Osteocyte (in vitro differentiated cells): ENCODE data around the gene LTBP2. TPM values are rescaled to one million over a fixed set of nuclear protein-coding genes. Genes with fewer than 3 reads are reported as not detected.

Experiments
- DNase-seq: peaks from one replicate; pipeline ENCODE4 v3.0.0; 2021; ENCODE audit warnings: mixed read lengths; ENCODE audit not compliant: unreplicated experiment; ENCODE audit errors: extremely low spot score
- H3K27ac Mint-ChIP-seq: one replicate; pipeline ENCODE4 v1.8.0; 2021; ENCODE audit warnings: mild to moderate bottlenecking, mixed read lengths; ENCODE audit not compliant: unreplicated experiment
- H3K27me3 Mint-ChIP-seq: one replicate; pipeline ENCODE4 v1.8.0; 2021; ENCODE audit warnings: mixed read lengths; ENCODE audit not compliant: unreplicated experiment
- H3K36me3 Mint-ChIP-seq: one replicate; pipeline ENCODE4 v1.8.0; 2021; ENCODE audit warnings: mixed read lengths; ENCODE audit not compliant: unreplicated experiment
- H3K4me1 Mint-ChIP-seq: one replicate; pipeline ENCODE4 v1.8.0; 2021; ENCODE audit warnings: mixed read lengths; ENCODE audit not compliant: unreplicated experiment
- H3K4me3 Mint-ChIP-seq: one replicate; pipeline ENCODE4 v1.8.0; 2021; ENCODE audit warnings: mild to moderate bottlenecking, moderate library complexity, mixed read lengths; ENCODE audit not compliant: unreplicated experiment
- H3K9me3 Mint-ChIP-seq: one replicate; pipeline ENCODE4 v1.8.0; 2021; ENCODE audit warnings: mixed read lengths; ENCODE audit not compliant: unreplicated experiment
- total RNA-seq: library from RNA; stranded (reverse); gene quantifications from 2 replicates; pipeline ENCODE4 v1.2.1, GENCODE V29; 2021
- TF ChIP-seq, protein P1 (sequence below): fragments of 200-600 bp; sonication (generic); IDR thresholded peaks from 2 replicates; pipeline ENCODE4 v1.5.0; 2021; ENCODE audit warnings: antibody characterized with exemption, mild to moderate bottlenecking, moderate library complexity

The LTBP2 gene
- total RNA-seq, 1 donor from 2014 or later: 377 TPM

- no peak for DNase-seq
- Mint-ChIP-seq H3K27ac (peak overlapping the region; percentile 100), H3K4me3 (peak overlapping the region; percentile 28), H3K36me3 (peaks cover 11% of the 10 kb centered on the region), H3K27me3 (no peaks in the 10 kb centered on the region), H3K9me3 (no peaks in the 10 kb centered on the region), H3K4me1 (peaks cover 96% of the 10 kb centered on the region)
- TF ChIP-seq, protein P1, sequence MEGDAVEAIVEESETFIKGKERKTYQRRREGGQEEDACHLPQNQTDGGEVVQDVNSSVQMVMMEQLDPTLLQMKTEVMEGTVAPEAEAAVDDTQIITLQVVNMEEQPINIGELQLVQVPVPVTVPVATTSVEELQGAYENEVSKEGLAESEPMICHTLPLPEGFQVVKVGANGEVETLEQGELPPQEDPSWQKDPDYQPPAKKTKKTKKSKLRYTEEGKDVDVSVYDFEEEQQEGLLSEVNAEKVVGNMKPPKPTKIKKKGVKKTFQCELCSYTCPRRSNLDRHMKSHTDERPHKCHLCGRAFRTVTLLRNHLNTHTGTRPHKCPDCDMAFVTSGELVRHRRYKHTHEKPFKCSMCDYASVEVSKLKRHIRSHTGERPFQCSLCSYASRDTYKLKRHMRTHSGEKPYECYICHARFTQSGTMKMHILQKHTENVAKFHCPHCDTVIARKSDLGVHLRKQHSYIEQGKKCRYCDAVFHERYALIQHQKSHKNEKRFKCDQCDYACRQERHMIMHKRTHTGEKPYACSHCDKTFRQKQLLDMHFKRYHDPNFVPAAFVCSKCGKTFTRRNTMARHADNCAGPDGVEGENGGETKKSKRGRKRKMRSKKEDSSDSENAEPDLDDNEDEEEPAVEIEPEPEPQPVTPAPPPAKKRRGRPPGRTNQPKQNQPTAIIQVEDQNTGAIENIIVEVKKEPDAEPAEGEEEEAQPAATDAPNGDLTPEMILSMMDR: no peak
Observed at GRCh38 chr14:74569806-74570591, 42.0 kb downstream of the LTBP2 start.

- peak overlapping the region; percentile 100 for H3K27ac Mint-ChIP-seq
- H3K4me1 Mint-ChIP-seq: peaks cover 96% of the 10 kb centered on the region
- H3K9me3 Mint-ChIP-seq: no peaks in the 10 kb centered on the region
- TF ChIP-seq, protein P1: no peak
- H3K4me3 Mint-ChIP-seq: no peak overlapping the region
- no peak for DNase-seq
- H3K27me3 Mint-ChIP-seq: no peaks in the 10 kb centered on the region
- peaks cover 11% of the 10 kb centered on the region for H3K36me3 Mint-ChIP-seq
Observed at GRCh38 chr14:74569387-74569786, 42.6 kb downstream of the LTBP2 start.

DNA sequence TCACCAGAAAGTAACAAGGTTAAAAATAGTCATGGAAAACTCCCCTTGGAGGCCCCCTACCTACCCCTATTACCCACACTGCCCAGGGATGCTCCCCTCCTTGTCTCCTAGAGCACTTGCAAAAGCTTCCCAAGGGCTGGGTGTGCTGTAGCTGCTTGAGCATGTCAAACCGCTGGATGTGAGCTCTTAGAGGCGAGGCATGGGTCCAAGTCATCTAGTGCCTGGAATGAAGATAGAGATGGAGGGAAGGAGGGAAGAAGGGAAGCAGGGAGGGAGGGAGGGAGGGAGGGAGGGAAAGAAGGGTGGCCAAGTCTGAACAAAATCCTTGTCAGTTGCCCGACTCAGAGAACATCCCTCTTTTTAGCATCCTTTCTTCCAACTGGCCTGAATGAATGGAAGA, 43.1 kb downstream of the LTBP2 start:
- no peaks in the 10 kb centered on the region for H3K9me3 Mint-ChIP-seq
- H3K27ac Mint-ChIP-seq: peak overlapping the region; percentile 100
- H3K36me3 Mint-ChIP-seq: peaks cover 11% of the 10 kb centered on the region
- no peaks in the 10 kb centered on the region for H3K27me3 Mint-ChIP-seq
- DNase-seq: no peak
- TF ChIP-seq, protein P1: no peak
- H3K4me1 Mint-ChIP-seq: peaks cover 91% of the 10 kb centered on the region
- no peak overlapping the region for H3K4me3 Mint-ChIP-seq

GRCh38 chr14:74568380-74568649, 43.7 kb downstream of the LTBP2 start:
- TF ChIP-seq, protein P1: no peak
- peaks cover 90% of the 10 kb centered on the region for H3K4me1 Mint-ChIP-seq
- H3K9me3 Mint-ChIP-seq: no peaks in the 10 kb centered on the region
- no peak overlapping the region for H3K4me3 Mint-ChIP-seq
- peak overlapping the region; percentile 74 for H3K27ac Mint-ChIP-seq
- no peaks in the 10 kb centered on the region for H3K27me3 Mint-ChIP-seq
- DNase-seq: no peak
- peaks cover 11% of the 10 kb centered on the region for H3K36me3 Mint-ChIP-seq

DNA sequence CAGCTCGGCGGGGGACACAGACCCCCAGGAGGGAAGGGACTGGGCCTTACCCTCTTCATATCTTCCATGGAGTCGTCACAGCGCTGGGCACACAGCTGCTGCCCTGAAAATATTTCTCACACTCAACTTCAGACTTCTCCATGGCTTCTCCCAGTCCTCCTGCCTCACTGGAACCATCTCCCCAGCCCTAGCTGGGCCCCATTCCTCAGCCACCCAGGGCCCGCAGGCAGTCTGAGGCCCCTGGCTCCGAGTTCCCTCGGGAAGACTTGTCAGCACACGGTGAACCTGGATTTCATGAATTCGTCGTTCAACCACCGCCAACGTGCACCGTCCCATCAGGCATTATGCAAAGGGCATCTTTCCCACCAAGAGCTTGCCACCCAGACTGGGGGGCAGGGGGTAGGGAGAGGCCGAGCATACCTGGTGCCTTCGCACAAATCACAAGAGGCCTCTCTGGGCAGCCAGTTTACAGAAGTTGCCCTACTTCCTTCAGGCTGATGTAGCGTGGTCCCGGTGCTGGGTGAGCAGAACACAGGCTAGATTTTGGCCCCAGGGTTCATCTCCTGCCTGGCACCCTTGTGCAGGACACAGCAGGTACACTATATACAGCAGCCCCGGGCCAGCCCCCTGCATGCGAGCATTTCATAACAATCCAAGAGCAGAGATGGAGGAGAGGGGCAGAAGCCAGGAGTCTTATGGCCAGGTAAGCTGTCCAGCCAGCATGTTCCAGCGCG, 44.2 kb downstream of the LTBP2 start:
- H3K36me3 Mint-ChIP-seq: peaks cover 11% of the 10 kb centered on the region
- no peak for DNase-seq
- H3K27ac Mint-ChIP-seq: peak overlapping the region; percentile 74
- no peak overlapping the region for H3K4me3 Mint-ChIP-seq
- H3K9me3 Mint-ChIP-seq: no peaks in the 10 kb centered on the region
- TF ChIP-seq, protein P1: no peak
- H3K4me1 Mint-ChIP-seq: peaks cover 90% of the 10 kb centered on the region
- no peaks in the 10 kb centered on the region for H3K27me3 Mint-ChIP-seq
